ENCODE measurements around the gene KLK6.

GRCh38 chr19:51014242-51014641, 44.9 kb upstream of the KLK6 start:
- TF ChIP-seq, protein P1, sequence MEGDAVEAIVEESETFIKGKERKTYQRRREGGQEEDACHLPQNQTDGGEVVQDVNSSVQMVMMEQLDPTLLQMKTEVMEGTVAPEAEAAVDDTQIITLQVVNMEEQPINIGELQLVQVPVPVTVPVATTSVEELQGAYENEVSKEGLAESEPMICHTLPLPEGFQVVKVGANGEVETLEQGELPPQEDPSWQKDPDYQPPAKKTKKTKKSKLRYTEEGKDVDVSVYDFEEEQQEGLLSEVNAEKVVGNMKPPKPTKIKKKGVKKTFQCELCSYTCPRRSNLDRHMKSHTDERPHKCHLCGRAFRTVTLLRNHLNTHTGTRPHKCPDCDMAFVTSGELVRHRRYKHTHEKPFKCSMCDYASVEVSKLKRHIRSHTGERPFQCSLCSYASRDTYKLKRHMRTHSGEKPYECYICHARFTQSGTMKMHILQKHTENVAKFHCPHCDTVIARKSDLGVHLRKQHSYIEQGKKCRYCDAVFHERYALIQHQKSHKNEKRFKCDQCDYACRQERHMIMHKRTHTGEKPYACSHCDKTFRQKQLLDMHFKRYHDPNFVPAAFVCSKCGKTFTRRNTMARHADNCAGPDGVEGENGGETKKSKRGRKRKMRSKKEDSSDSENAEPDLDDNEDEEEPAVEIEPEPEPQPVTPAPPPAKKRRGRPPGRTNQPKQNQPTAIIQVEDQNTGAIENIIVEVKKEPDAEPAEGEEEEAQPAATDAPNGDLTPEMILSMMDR (IDR thresholded peaks at IDR 0.05; ENCODE audit: low read depth, low read length), result no peak
- TF ChIP-seq EZH2phosphoT487 (IDR thresholded peaks at IDR 0.05; ENCODE audit: low read depth), result no peak
